ENCODE data around the gene FOSL1.

Gene FOSL1

GRCh38 chr11:65891219-65892136, 8.7 kb downstream of the FOSL1 start:
- Histone ChIP-seq H3K27me3 (ENCODE audit: control insufficient read depth in 5 of 5, insufficient read depth in 4 of 5, low read length in 5 of 5) (no peaks in the 10 kb centered on the region), H3K4me3 (ENCODE audit: low read depth in 1 of 5, low read length in 5 of 5) (peak overlapping the region; percentile 59 to 88 (median 78)), H3K27ac (ENCODE audit: low read depth, low read length) (peak overlapping the region; percentile 99), H3K4me1 (ENCODE audit: control insufficient read depth in 5 of 5, insufficient read depth in 5 of 5, low read length in 5 of 5) (peaks cover 8 to 68% (median 62%) of the 10 kb centered on the region in 5 donors), H3K9ac (ENCODE audit: low read length in 5 of 5) (peak overlapping the region; percentile 26 to 79 (median 77)), H3K9me3 (ENCODE audit: control insufficient read depth in 5 of 5, low read length in 5 of 5) (no peaks in the 10 kb centered on the region), H3K36me3 (ENCODE audit: control insufficient read depth in 5 of 5, insufficient read depth in 5 of 5, low read length in 5 of 5) (peaks cover 2 to 6% (median 4%) of the 10 kb centered on the region in 5 donors)

- H3K27ac ChIP-seq (ENCODE audit: low read depth, low read length): peak within 1 kb of the TSS; percentile 99
- H3K9me3 ChIP-seq (ENCODE audit: control insufficient read depth in 5 of 5, low read length in 5 of 5): no peaks in the 10 kb centered on the region
- H3K4me3 ChIP-seq (ENCODE audit: low read depth in 1 of 5, low read length in 5 of 5): peak within 1 kb of the TSS; percentile 75 to 91 (median 79)
- peaks cover 5 to 13% (median 9%) of the 10 kb centered on the region in 5 donors for H3K36me3 ChIP-seq (ENCODE audit: control insufficient read depth in 5 of 5, insufficient read depth in 5 of 5, low read length in 5 of 5)
- peaks cover 8 to 68% (median 62%) of the 10 kb centered on the region in 5 donors for H3K4me1 ChIP-seq (ENCODE audit: control insufficient read depth in 5 of 5, insufficient read depth in 5 of 5, low read length in 5 of 5)
- H3K9ac ChIP-seq (ENCODE audit: low read length in 5 of 5): peak within 1 kb of the TSS; percentile 59 to 87 (median 79)
- no peaks in the 10 kb centered on the region for H3K27me3 ChIP-seq (ENCODE audit: control insufficient read depth in 5 of 5, insufficient read depth in 4 of 5, low read length in 5 of 5)
These were observed 9.6 kb downstream of the FOSL1 start, which contains the start of gene CCDC85B for GRCh38 chr11:65890324-65891218. Gene CCDC85B, plus strand, starts transcription at chr11:65890673. Its CDS starts 111 bp downstream, at chr11:65890784.

- Histone ChIP-seq H3K27me3 (ENCODE audit: control insufficient read depth in 5 of 5, insufficient read depth in 4 of 5, low read length in 5 of 5) (no peaks in the 10 kb centered on the region), H3K9me3 (ENCODE audit: control insufficient read depth in 5 of 5, low read length in 5 of 5) (no peaks in the 10 kb centered on the region), H3K36me3 (ENCODE audit: control insufficient read depth in 5 of 5, insufficient read depth in 5 of 5, low read length in 5 of 5) (peaks cover 5 to 32% (median 24%) of the 10 kb centered on the region in 5 donors), H3K27ac (ENCODE audit: low read depth, low read length) (peak within 1 kb of the TSS; percentile 99), H3K4me1 (ENCODE audit: control insufficient read depth in 5 of 5, insufficient read depth in 5 of 5, low read length in 5 of 5) (peaks cover 4 to 58% (median 56%) of the 10 kb centered on the region in 5 donors), H3K9ac (ENCODE audit: low read length in 5 of 5) (peak within 1 kb of the TSS; percentile 70 to 87 (median 79)), H3K4me3 (ENCODE audit: low read depth in 1 of 5, low read length in 5 of 5) (peak within 1 kb of the TSS; percentile 78 to 91 (median 83))
These were observed 11.9 kb downstream of the FOSL1 start, which contains the start of gene FIBP for GRCh38 chr11:65888163-65888814. Gene FIBP, minus strand, starts transcription at chr11:65888471. Its CDS starts 53 bp downstream, at chr11:65888418.

GRCh38 chr11:65887723-65888162, 12.4 kb downstream of the FOSL1 start:
- peak overlapping the region; percentile 56 to 91 (median 83) for H3K4me3 ChIP-seq (ENCODE audit: low read depth in 1 of 5, low read length in 5 of 5)
- no peaks in the 10 kb centered on the region for H3K9me3 ChIP-seq (ENCODE audit: control insufficient read depth in 5 of 5, low read length in 5 of 5)
- peaks cover 5 to 38% (median 30%) of the 10 kb centered on the region in 5 donors for H3K36me3 ChIP-seq (ENCODE audit: control insufficient read depth in 5 of 5, insufficient read depth in 5 of 5, low read length in 5 of 5)
- peak overlapping the region; percentile 99 for H3K27ac ChIP-seq (ENCODE audit: low read depth, low read length)
- peak overlapping the region; percentile 35 to 77 (median 68) for H3K9ac ChIP-seq (ENCODE audit: low read length in 5 of 5)
- no peaks in the 10 kb centered on the region for H3K27me3 ChIP-seq (ENCODE audit: control insufficient read depth in 5 of 5, insufficient read depth in 4 of 5, low read length in 5 of 5)
- peaks cover 4 to 54% (median 52%) of the 10 kb centered on the region in 5 donors for H3K4me1 ChIP-seq (ENCODE audit: control insufficient read depth in 5 of 5, insufficient read depth in 5 of 5, low read length in 5 of 5)

GRCh38 chr11:65886826-65887722, 13.1 kb downstream of the FOSL1 start:
- Histone ChIP-seq H3K4me1 (ENCODE audit: control insufficient read depth in 5 of 5, insufficient read depth in 5 of 5, low read length in 5 of 5) (peaks cover 4 to 47% (median 45%) of the 10 kb centered on the region in 5 donors), H3K27ac (ENCODE audit: low read depth, low read length) (peak overlapping the region; percentile 99), H3K4me3 (ENCODE audit: low read depth in 1 of 5, low read length in 5 of 5) (peak overlapping the region; percentile 56 to 91 (median 83))

GRCh38 chr11:65885808-65886536, 14.2 kb downstream of the FOSL1 start:
- Histone ChIP-seq H3K27ac (ENCODE audit: low read depth, low read length) (no peak overlapping the region), H3K4me3 (ENCODE audit: low read depth in 1 of 5, low read length in 5 of 5) (no peak overlapping the region), H3K36me3 (ENCODE audit: control insufficient read depth in 5 of 5, insufficient read depth in 5 of 5, low read length in 5 of 5) (peaks cover 5 to 44% (median 34%) of the 10 kb centered on the region in 5 donors), H3K9ac (ENCODE audit: low read length in 5 of 5) (no peak overlapping the region), H3K4me1 (ENCODE audit: control insufficient read depth in 5 of 5, insufficient read depth in 5 of 5, low read length in 5 of 5) (peaks cover 4 to 36% (median 34%) of the 10 kb centered on the region in 5 donors), H3K9me3 (ENCODE audit: control insufficient read depth in 5 of 5, low read length in 5 of 5) (no peaks in the 10 kb centered on the region), H3K27me3 (ENCODE audit: control insufficient read depth in 5 of 5, insufficient read depth in 4 of 5, low read length in 5 of 5) (no peaks in the 10 kb centered on the region)

More at GRCh38 chr11:65886826-65887722, 13.1 kb downstream of the FOSL1 start:
- Histone ChIP-seq H3K9me3 (ENCODE audit: control insufficient read depth in 5 of 5, low read length in 5 of 5) (no peaks in the 10 kb centered on the region), H3K27me3 (ENCODE audit: control insufficient read depth in 5 of 5, insufficient read depth in 4 of 5, low read length in 5 of 5) (no peaks in the 10 kb centered on the region), H3K36me3 (ENCODE audit: control insufficient read depth in 5 of 5, insufficient read depth in 5 of 5, low read length in 5 of 5) (peaks cover 5 to 44% (median 34%) of the 10 kb centered on the region in 5 donors), H3K9ac (ENCODE audit: low read length in 5 of 5) (peak overlapping the region in 3 of 5 donors; percentile 60 to 77 (median 68))

- Histone ChIP-seq H3K27ac (ENCODE audit: low read depth, low read length) (no peak overlapping the region), H3K27me3 (ENCODE audit: control insufficient read depth in 5 of 5, insufficient read depth in 4 of 5, low read length in 5 of 5) (no peaks in the 10 kb centered on the region), H3K9ac (ENCODE audit: low read length in 5 of 5) (no peak overlapping the region), H3K4me3 (ENCODE audit: low read depth in 1 of 5, low read length in 5 of 5) (no peak overlapping the region), H3K36me3 (ENCODE audit: control insufficient read depth in 5 of 5, insufficient read depth in 5 of 5, low read length in 5 of 5) (peaks cover 5 to 44% (median 34%) of the 10 kb centered on the region in 5 donors), H3K9me3 (ENCODE audit: control insufficient read depth in 5 of 5, low read length in 5 of 5) (no peaks in the 10 kb centered on the region), H3K4me1 (ENCODE audit: control insufficient read depth in 5 of 5, insufficient read depth in 5 of 5, low read length in 5 of 5) (peaks cover 4 to 31% (median 28%) of the 10 kb centered on the region in 5 donors)
These were observed 15.0 kb downstream of the FOSL1 start for GRCh38 chr11:65885231-65885630.

GRCh38 chr11:65884716-65885092, 15.5 kb downstream of the FOSL1 start:
- peaks cover 2 to 26% (median 23%) of the 10 kb centered on the region in 5 donors for H3K4me1 ChIP-seq (ENCODE audit: control insufficient read depth in 5 of 5, insufficient read depth in 5 of 5, low read length in 5 of 5)
- no peak overlapping the region for H3K27ac ChIP-seq (ENCODE audit: low read depth, low read length)
- H3K9ac ChIP-seq (ENCODE audit: low read length in 5 of 5): peak overlapping the region in 1 of 5 donors; percentile 20
- H3K4me3 ChIP-seq (ENCODE audit: low read depth in 1 of 5, low read length in 5 of 5): no peak overlapping the region
- H3K36me3 ChIP-seq (ENCODE audit: control insufficient read depth in 5 of 5, insufficient read depth in 5 of 5, low read length in 5 of 5): peaks cover 5 to 44% (median 34%) of the 10 kb centered on the region in 5 donors
- no peaks in the 10 kb centered on the region for H3K9me3 ChIP-seq (ENCODE audit: control insufficient read depth in 5 of 5, low read length in 5 of 5)
- no peaks in the 10 kb centered on the region for H3K27me3 ChIP-seq (ENCODE audit: control insufficient read depth in 5 of 5, insufficient read depth in 4 of 5, low read length in 5 of 5)

Data from subcutaneous abdominal adipose tissue (tissue), 5 donors.